GM12875 (cell line): ENCODE measurements around the gene COL4A1.

ENCODE experiments used
- H3K4me3 ChIP-seq: one replicate; pipeline ENCODE4 v1.5.1; 2011; ENCODE audit warnings: low read depth, low read length, control low read depth
- CTCF ChIP-seq: IDR thresholded peaks from 2 replicates; pipeline ENCODE4 v1.5.1; 2011; ENCODE audit warnings: low read depth, mild to moderate bottlenecking, control low read depth, inconsistent platforms, low read length, moderate library complexity, borderline replicate concordance; ENCODE audit not compliant: insufficient read depth

The COL4A1 gene

GRCh38 chr13:110307767-110308655 is 1.1 kb upstream of the COL4A1 start:
- TF ChIP-seq CTCF = no peak
- no peak overlapping the region for H3K4me3 ChIP-seq

GRCh38 chr13:110306340-110306959 is 507 bp downstream of the COL4A1 start:
- H3K4me3 ChIP-seq = no peak overlapping the region
- no peak for TF ChIP-seq CTCF

GRCh38 chr13:110305949-110306339 is 1.0 kb downstream of the COL4A1 start:
- no peak overlapping the region for H3K4me3 ChIP-seq
- no peak for TF ChIP-seq CTCF

- no peak for TF ChIP-seq CTCF
- H3K4me3 ChIP-seq = no peak overlapping the region
These were observed 1.4 kb downstream of the COL4A1 start for GRCh38 chr13:110305544-110305943.

GRCh38 chr13:110305001-110305400 is 2.0 kb downstream of the COL4A1 start:
- no peak overlapping the region for H3K4me3 ChIP-seq
- TF ChIP-seq CTCF = no peak

GRCh38 chr13:110304256-110304655 is 2.7 kb downstream of the COL4A1 start:
- no peak overlapping the region for H3K4me3 ChIP-seq
- no peak for TF ChIP-seq CTCF

- TF ChIP-seq CTCF = no peak
- no peak overlapping the region for H3K4me3 ChIP-seq
These were observed 3.3 kb downstream of the COL4A1 start for GRCh38 chr13:110303644-110304043.
